ENCODE results near the gene TPD52L1.

Gene TPD52L1

GRCh38 chr6:125211352-125211751, 57.8 kb downstream of the TPD52L1 start:
- DNase-seq (ENCODE audit: extremely low spot score) = no peak
- CTCF ChIA-PET = interaction anchor here (1.5 to 4.8 kb wide), 2 partner anchors 10 to 18 kb away, joined by 3 to 23 read pairs; no protein-coding TSS in a partner anchor
- TF ChIP-seq CTCF (IDR thresholded peaks at IDR 0.05; ENCODE audit: control extremely low read depth, extremely low read depth, low read depth, missing control alignments) = no peak
- POLR2A ChIA-PET = no interaction called here

GRCh38 chr6:125212377-125212776, 58.8 kb downstream of the TPD52L1 start:
- ChIA-PET CTCF (interaction anchor here (1.5 to 4.8 kb wide), 2 partner anchors 19 to 36 kb away, joined by 7 to 23 read pairs; no protein-coding TSS in a partner anchor), POLR2A (no interaction called here)
- TF ChIP-seq CTCF (IDR thresholded peaks at IDR 0.05; ENCODE audit: control extremely low read depth, extremely low read depth, low read depth, missing control alignments) = no peak
- DNase-seq (ENCODE audit: extremely low spot score) = no peak

GRCh38 chr6:125213939-125214338, 60.4 kb downstream of the TPD52L1 start:
- ChIA-PET CTCF (interaction anchor here (1.5 kb wide), 1 partner anchor 34 kb away, joined by 7 read pairs; no protein-coding TSS in a partner anchor), POLR2A (no interaction called here)
- no peak for DNase-seq (ENCODE audit: extremely low spot score)
- TF ChIP-seq CTCF (IDR thresholded peaks at IDR 0.05; ENCODE audit: control extremely low read depth, extremely low read depth, low read depth, missing control alignments) = no peak

- ChIA-PET POLR2A (no interaction called here), CTCF (interaction anchor here (0.9 to 1.5 kb wide), 4 partner anchors 9 to 19 kb away, joined by 3 to 4 read pairs (median 3); no protein-coding TSS in a partner anchor)
- no peak for DNase-seq (ENCODE audit: extremely low spot score)
- no peak for TF ChIP-seq CTCF (IDR thresholded peaks at IDR 0.05; ENCODE audit: control extremely low read depth, extremely low read depth, low read depth, missing control alignments)
Observed at GRCh38 chr6:125215252-125215819, 61.8 kb downstream of the TPD52L1 start.

- ChIA-PET POLR2A (no interaction called here), CTCF (interaction anchor here (0.9 to 1.5 kb wide), 4 partner anchors 8 to 18 kb away, joined by 3 to 4 read pairs (median 3); no protein-coding TSS in a partner anchor)
- TF ChIP-seq CTCF (IDR thresholded peaks at IDR 0.05; ENCODE audit: control extremely low read depth, extremely low read depth, low read depth, missing control alignments) = no peak
- no peak for DNase-seq (ENCODE audit: extremely low spot score)
Observed at GRCh38 chr6:125216015-125216414, 62.4 kb downstream of the TPD52L1 start.

- ChIA-PET POLR2A (no interaction called here), CTCF (no interaction called here)
- DNase-seq (ENCODE audit: extremely low spot score) = no peak
- TF ChIP-seq CTCF (IDR thresholded peaks at IDR 0.05; ENCODE audit: control extremely low read depth, extremely low read depth, low read depth, missing control alignments) = no peak
Observed at GRCh38 chr6:125217369-125217768, 63.8 kb downstream of the TPD52L1 start.

Measured in GM10248 (cell line).